HAP-1 (cell line): ENCODE measurements around the gene PLEKHJ1.

Experiments used
- DNase-seq, 2 experiments: peaks; one replicate each; pipeline ENCODE4 v3.0.0-alpha.2; 2016 to 2020; ENCODE audit warnings: low spot score in 2 of 2
- H3K27me3 ChIP-seq: fragments of 250-450 bp; sonication (Bioruptor Pico); 2 replicates; pipeline ENCODE4 v1.5.1; 2020; ENCODE audit warnings: low read depth, mild to moderate bottlenecking, moderate library complexity
- H3K36me3 ChIP-seq: fragments of 250-450 bp; sonication (Bioruptor Pico); replicated peaks from 2 replicates; pipeline ENCODE4 v1.5.1; 2020; ENCODE audit warnings: mild to moderate bottlenecking
- H3K4me1 ChIP-seq: fragments of 250-450 bp; sonication (Bioruptor Pico); 2 replicates; pipeline ENCODE4 v1.5.1; 2020; ENCODE audit warnings: mild to moderate bottlenecking
- H3K4me3 ChIP-seq: fragments of 250-450 bp; sonication (Bioruptor Pico); 2 replicates; pipeline ENCODE4 v1.5.1; 2020; ENCODE audit warnings: mild to moderate bottlenecking, moderate library complexity
- H3K9me3 ChIP-seq: fragments of 250-450 bp; sonication (Bioruptor Pico); 2 replicates; pipeline ENCODE4 v1.5.1; 2020; ENCODE audit warnings: mild to moderate bottlenecking, moderate library complexity
- in situ Hi-C: fragments of 300-500 bp; cut with MboI; formaldehyde crosslinking; loops from 3 replicates; pipeline ENCODE4 v1.14.3; 2020; ENCODE audit warnings: low sequenced_read_pairs, inconsistent platforms, mixed read lengths

The PLEKHJ1 gene

GRCh38 chr19:2189880-2190279 is 46.2 kb downstream of the PLEKHJ1 start:
- in situ Hi-C loops, result no loop called here
- H3K4me1 ChIP-seq, result no peaks in the 10 kb centered on the region
- H3K27me3 ChIP-seq, result no peaks in the 10 kb centered on the region
- DNase-seq, result no peak
- H3K4me3 ChIP-seq, result no peak overlapping the region
- H3K9me3 ChIP-seq, result no peaks in the 10 kb centered on the region
- H3K36me3 ChIP-seq, result peaks cover 60% of the 10 kb centered on the region

GRCh38 chr19:2188708-2189385 is 47.3 kb downstream of the PLEKHJ1 start:
- H3K9me3 ChIP-seq, result no peaks in the 10 kb centered on the region
- no peaks in the 10 kb centered on the region for H3K27me3 ChIP-seq
- H3K4me3 ChIP-seq, result no peak overlapping the region
- H3K4me1 ChIP-seq, result no peaks in the 10 kb centered on the region
- peaks cover 63% of the 10 kb centered on the region for H3K36me3 ChIP-seq
- in situ Hi-C loops, result no loop called here
- DNase-seq, result no peak

GRCh38 chr19:2187159-2187558 is 49.0 kb downstream of the PLEKHJ1 start:
- no peak overlapping the region for H3K4me3 ChIP-seq
- DNase-seq, result no peak
- in situ Hi-C loops, result no loop called here
- peaks cover 67% of the 10 kb centered on the region for H3K36me3 ChIP-seq
- no peaks in the 10 kb centered on the region for H3K9me3 ChIP-seq
- no peaks in the 10 kb centered on the region for H3K4me1 ChIP-seq
- no peaks in the 10 kb centered on the region for H3K27me3 ChIP-seq

- peaks cover 60% of the 10 kb centered on the region for H3K36me3 ChIP-seq
- in situ Hi-C loops, result no loop called here
Observed at GRCh38 chr19:2186071-2186846, 49.9 kb downstream of the PLEKHJ1 start.

GRCh38 chr19:2185734-2186070 is 50.4 kb downstream of the PLEKHJ1 start:
- in situ Hi-C loops, result no loop called here
- H3K4me3 ChIP-seq, result no peak overlapping the region
- peaks cover 59% of the 10 kb centered on the region for H3K36me3 ChIP-seq
- no peaks in the 10 kb centered on the region for H3K27me3 ChIP-seq
- no peak for DNase-seq
- H3K9me3 ChIP-seq, result no peaks in the 10 kb centered on the region
- no peaks in the 10 kb centered on the region for H3K4me1 ChIP-seq

More at GRCh38 chr19:2186071-2186846, 49.9 kb downstream of the PLEKHJ1 start:
- Histone ChIP-seq H3K4me3 (no peak overlapping the region), H3K27me3 (no peaks in the 10 kb centered on the region), H3K9me3 (no peaks in the 10 kb centered on the region), H3K4me1 (no peaks in the 10 kb centered on the region)
- no peak for DNase-seq

- in situ Hi-C loops, result no loop called here
- Histone ChIP-seq H3K36me3 (peaks cover 53% of the 10 kb centered on the region), H3K9me3 (no peaks in the 10 kb centered on the region)
Observed at GRCh38 chr19:2184422-2184975, 51.6 kb downstream of the PLEKHJ1 start.

More at GRCh38 chr19:2184422-2184975, 51.6 kb downstream of the PLEKHJ1 start:
- H3K27me3 ChIP-seq, result no peaks in the 10 kb centered on the region
- DNase-seq, result no peak
- no peak overlapping the region for H3K4me3 ChIP-seq
- no peaks in the 10 kb centered on the region for H3K4me1 ChIP-seq
